Fibroblast of mammary gland (primary cell): Measurements from ENCODE around the gene GFPT2.

Experiments used
- DNase-seq: peaks from one replicate; pipeline ENCODE4 v3.0.0-alpha.2; 2010; ENCODE audit warnings: low read depth
- H3K4me3 ChIP-seq: 2 replicates; pipeline ENCODE4 v1.5.1; 2011; ENCODE audit warnings: low read depth, mild to moderate bottlenecking, low read length, moderate library complexity; ENCODE audit not compliant: control insufficient read depth
- TF ChIP-seq, protein P1 (sequence below): conservative IDR thresholded peaks from 2 replicates; pipeline ENCODE4 v1.5.1; 2011; ENCODE audit warnings: low read depth, low read length, inconsistent platforms; ENCODE audit not compliant: control insufficient read depth, insufficient read depth

Gene GFPT2

DNA sequence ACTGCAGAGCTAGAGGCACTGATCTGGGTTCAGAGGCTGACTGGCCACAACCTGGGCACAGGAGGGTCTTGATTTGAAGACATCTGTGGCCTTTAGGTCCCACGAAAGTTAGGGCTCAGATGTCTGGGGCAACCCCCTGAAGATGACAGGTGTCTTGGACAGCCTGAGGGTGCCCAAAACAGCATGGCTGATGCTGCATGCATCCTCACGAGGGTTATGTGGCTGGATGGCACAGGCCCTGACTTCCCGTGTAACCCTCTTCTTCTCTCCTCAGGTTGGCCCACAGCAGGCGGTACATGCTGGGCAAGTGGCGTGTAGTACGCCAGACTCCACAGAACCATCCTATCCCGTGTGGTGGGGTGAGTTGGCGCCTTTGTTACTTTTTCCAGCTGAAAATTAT is 29.8 kb upstream of the GFPT2 start:
- H3K4me3 ChIP-seq = no peak overlapping the region
- no peak for DNase-seq
- TF ChIP-seq, protein P1, sequence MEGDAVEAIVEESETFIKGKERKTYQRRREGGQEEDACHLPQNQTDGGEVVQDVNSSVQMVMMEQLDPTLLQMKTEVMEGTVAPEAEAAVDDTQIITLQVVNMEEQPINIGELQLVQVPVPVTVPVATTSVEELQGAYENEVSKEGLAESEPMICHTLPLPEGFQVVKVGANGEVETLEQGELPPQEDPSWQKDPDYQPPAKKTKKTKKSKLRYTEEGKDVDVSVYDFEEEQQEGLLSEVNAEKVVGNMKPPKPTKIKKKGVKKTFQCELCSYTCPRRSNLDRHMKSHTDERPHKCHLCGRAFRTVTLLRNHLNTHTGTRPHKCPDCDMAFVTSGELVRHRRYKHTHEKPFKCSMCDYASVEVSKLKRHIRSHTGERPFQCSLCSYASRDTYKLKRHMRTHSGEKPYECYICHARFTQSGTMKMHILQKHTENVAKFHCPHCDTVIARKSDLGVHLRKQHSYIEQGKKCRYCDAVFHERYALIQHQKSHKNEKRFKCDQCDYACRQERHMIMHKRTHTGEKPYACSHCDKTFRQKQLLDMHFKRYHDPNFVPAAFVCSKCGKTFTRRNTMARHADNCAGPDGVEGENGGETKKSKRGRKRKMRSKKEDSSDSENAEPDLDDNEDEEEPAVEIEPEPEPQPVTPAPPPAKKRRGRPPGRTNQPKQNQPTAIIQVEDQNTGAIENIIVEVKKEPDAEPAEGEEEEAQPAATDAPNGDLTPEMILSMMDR = no peak

DNA sequence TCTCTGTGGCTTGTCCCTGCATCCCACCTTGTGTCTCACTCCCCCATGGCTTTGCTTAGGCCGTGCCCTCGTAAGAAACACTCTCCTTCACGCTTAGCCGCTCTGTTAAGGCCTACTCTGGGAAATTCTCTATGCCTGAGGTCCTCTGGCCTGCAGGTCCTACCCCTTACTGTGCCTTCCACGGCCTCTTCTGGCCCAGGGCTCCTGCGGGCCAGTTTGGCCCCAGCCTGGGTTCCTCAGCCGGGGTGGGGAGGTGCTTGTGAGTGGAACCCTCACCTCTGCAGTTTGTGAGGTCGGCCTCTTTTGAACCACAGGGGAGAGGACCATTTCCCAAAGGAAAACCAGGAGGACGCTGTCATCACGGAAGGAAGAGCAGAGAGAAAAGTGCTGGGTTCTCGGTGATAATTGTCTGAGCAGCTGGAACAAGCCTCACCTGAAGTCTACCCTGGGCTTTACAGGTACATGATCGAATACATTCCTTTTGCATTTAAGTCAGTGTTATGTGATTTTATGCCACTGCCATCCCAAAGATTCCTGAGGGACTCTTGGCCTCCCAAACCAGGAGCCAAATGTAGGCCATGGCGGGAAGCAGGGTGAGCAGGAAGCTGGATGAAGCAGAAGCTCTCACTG is 28.8 kb upstream of the GFPT2 start:
- H3K4me3 ChIP-seq = no peak overlapping the region
- no peak for DNase-seq
- TF ChIP-seq, protein P1 = no peak

DNA sequence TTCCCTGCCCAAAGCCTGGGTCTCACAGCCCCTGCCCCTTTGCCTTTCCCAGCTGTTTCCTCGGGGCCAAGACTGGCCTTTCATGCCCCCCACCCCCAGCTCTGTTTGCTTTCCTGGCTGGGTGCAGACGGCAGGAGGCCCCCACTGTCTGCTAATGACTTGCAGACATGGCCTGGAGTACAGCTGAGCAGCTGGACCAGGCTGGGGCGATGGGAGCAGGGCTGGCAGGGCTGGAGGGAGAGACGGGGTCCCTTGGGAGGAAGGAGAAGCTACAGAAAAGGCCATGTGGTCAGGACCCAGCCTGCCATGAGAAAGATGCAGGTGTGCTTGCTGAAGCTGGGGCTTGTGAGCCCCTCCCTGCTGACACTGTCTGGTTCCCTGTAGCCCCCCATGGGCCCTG is 28.3 kb upstream of the GFPT2 start:
- no peak for DNase-seq
- TF ChIP-seq, protein P1 = no peak
- no peak overlapping the region for H3K4me3 ChIP-seq

DNA sequence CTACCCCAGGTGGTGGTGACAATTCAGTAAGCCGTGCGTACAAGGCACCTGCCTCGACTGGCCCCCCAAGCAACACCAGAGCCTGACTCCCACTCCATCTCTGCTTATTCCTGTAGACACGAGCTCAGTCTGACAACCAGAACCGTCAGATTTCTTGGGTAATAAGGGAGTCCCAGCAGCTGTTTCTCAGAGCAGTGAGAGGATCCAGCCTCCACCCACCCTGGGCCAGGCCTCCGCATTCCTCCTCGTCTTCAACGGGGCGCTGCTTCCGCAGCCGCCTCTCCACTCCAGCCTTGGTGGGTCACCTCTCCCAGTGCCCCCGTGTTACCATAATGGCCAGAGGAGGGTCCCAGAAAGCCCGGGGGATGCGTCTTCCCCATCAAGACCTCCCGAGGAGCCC is 27.7 kb upstream of the GFPT2 start:
- no peak for DNase-seq
- H3K4me3 ChIP-seq = no peak overlapping the region
- TF ChIP-seq, protein P1 = no peak

DNA sequence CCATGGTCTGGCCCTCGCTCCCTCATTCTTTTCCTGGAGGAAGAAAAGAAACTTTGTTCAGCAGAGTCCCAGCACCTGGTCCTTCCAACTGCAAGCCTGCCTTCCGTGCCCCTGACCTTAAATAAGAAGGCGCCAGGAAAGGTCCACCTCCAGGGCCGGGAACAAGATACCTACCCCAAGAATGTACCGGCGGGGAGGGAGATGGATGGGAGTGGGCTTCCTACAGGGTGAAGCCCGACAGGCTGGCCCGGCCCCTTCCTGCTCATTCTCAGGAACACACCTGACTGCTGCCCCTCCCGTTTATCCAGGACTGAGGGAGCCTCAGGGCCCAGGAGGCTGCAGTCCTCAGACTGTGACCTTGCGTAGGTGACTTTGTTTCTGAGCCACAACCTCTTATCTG is 27.3 kb upstream of the GFPT2 start:
- TF ChIP-seq, protein P1 = no peak
- H3K4me3 ChIP-seq = no peak overlapping the region
- DNase-seq = no peak

DNA sequence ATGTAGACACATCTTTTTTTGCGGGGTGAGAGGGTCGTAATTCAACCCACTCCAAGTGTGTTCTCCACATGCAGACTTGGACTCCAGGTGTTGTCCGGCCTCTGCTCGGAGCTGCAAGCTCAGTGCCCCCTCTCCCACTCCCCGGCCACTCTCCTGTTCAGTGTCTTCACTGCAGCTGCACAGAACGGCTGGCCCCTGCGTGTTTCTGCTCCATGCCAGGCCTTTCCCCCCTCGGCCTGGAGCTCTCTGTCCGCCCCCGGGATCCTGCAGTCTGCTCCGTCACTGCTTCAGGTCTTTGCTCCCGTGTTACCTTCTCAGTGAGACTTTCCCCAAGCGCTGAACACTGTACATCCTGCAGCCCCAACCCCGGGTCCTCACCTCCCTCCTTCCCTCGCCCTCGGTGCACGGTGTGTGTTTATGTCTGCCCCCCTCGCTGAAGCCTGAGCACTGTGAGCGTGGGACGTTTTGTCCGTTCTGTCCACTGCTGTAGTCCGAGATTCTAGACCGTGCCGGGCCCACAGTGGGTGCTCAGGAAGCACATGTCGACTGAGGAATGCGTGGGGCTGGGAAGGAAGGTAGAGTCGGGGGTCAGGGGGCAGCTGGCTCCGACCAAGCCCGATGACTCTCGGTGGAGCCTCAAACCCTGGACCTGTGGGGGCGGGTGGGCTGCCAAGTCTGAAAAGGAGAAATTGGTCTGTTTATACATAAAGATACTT is 26.4 kb upstream of the GFPT2 start:
- no peak for DNase-seq
- H3K4me3 ChIP-seq = no peak overlapping the region
- TF ChIP-seq, protein P1 = no peak
